HCEC 1CT (cell line): Measurements from ENCODE around the gene SHROOM3.
A peak's percentile ranks its signal among the peaks of the same experiment; 100 is the strongest.

Experiments
- DNase-seq: peaks from one replicate; pipeline ENCODE4 v3.0.0-alpha.2; 2017

The SHROOM3 gene

GRCh38 chr4:76757418-76757939, 322.4 kb downstream of the SHROOM3 start:
- no peak for DNase-seq

- peak; percentile 63 for DNase-seq
Measured at GRCh38 chr4:76758290-76758882, 323.4 kb downstream of the SHROOM3 start.

- DNase-seq: no peak
Measured at GRCh38 chr4:76758996-76759395, 324.0 kb downstream of the SHROOM3 start.

- no peak for DNase-seq
Measured at GRCh38 chr4:76760193-76760592, 325.2 kb downstream of the SHROOM3 start.

DNA sequence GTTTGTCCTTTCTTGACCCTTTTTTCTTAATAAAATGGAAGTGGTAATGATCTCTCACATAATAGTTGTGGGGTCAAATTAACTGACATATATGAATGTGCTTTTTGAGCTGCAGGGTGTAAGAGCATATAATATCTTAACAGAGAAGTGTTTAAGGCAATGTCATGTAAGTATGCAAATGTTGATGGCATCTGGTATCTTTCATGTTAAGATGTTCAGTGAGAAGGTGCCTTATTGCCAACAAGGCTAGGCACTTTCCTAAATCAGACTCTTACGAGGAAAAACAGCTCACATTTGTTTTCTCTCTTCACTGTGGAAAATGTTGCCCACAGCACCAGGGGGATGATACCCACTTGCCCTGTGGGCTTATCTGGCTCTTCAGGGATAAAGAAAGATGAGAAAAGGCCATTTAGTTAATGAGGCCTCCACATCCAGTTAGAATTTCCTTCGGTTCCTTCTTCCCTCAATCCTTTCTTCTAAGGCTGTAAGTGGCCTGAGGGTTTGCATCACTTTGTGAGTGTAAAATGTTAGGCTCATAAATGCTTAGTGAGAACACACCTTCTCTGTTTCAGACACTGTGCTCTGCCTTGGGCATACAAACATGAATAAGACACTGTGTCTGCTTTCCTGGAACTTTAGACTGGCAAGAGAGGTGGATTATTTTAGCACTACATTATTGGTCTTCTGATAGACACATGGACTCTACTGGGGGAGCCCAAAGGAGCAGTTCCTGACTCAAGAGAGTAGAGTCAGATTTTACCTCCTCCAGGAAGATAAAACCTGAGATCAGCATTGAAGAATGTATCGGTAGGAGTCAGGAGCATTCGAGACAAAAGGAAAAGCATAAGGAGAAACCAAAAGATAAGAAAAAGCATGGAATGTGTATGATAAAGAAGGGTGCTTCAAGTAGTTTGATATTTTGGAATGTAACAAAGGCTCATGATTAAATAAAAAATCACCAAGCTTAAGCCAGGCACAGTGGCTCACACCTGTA, 327.4 kb downstream of the SHROOM3 start:
- DNase-seq: no peak

DNA sequence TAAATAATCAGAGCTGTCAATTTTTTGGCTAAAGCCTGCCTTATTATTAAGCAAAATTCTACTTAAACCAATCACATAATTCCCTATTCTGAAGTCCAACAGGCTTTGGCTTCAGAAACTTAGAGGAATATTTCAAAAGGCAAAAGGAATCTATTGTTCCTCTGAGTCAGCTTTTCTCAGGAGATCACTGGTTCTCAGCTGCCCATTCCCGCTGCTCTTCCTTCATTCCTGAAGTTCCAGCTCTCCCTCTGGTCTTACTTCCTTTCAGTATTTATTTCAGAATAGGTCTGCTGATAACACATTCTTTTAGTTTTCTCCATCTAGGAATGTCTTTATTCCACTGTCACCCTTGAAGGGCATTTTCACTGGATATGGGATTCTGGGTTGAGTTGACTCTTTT, 329.2 kb downstream of the SHROOM3 start:
- peak; percentile 55 for DNase-seq

DNA sequence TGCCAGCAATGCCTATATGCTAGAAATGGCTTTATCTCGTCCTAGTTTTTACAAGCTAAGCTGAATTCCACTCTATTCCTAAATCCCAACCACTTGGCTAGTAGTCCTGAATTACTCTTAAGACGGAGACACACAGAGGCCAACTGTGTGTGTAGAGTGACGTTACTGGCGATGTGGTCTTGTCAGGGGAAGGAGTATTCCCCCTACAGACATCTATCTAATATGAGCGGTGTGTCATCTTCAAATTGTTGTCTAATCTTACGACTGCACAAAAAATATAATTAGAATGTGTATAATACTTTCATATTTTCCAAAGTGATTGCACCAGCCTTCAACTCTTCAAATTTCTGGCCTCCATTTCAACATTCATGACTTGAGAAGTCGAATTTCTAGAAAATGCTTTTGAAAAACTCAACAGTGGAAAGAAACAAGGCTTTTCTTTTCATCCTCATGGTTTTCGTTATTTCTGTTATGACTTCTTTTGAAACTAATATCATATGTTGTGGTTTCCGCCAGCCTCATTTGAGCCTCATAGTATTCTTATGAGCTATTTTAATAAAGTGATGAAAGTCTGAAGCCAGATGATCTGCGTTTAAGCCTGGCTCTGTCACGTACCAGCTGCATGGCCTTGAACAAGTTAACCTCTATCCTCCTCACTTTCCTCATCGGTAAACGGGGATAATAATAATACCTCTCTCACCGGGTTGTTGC, 330.6 kb downstream of the SHROOM3 start:
- DNase-seq: no peak

DNA sequence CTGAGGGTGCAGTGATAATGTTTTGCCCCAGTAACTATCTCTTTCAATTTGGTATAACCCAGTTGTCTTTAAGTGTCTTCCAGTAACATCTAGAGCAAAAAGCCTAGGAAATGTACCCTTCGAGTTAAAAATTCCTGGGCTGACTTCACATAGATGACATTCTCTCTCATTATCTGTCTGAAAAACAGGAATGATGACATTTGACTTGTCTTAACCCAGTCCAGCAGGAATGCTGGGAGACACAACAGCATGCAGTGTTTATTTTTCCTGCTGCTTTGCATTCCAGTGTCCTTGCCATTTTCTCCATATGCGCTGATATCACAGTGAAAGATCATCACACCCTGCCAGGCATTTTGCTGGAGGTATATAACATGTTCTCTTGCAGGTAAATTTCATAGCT, 333.0 kb downstream of the SHROOM3 start:
- no peak for DNase-seq

GRCh38 chr4:76772498-76773106, 337.6 kb downstream of the SHROOM3 start:
- peak; percentile 48 for DNase-seq

GRCh38 chr4:76773766-76774165, 338.7 kb downstream of the SHROOM3 start:
- no peak for DNase-seq

- DNase-seq: no peak
Measured at GRCh38 chr4:76779740-76780459, 344.9 kb downstream of the SHROOM3 start.

GRCh38 chr4:76780781-76781697, 346.0 kb downstream of the SHROOM3 start:
- no peak for DNase-seq

GRCh38 chr4:76781698-76782595, 346.9 kb downstream of the SHROOM3 start:
- peak; percentile 90 for DNase-seq

GRCh38 chr4:76782837-76783236, 347.8 kb downstream of the SHROOM3 start:
- peak; percentile 56 for DNase-seq

DNA sequence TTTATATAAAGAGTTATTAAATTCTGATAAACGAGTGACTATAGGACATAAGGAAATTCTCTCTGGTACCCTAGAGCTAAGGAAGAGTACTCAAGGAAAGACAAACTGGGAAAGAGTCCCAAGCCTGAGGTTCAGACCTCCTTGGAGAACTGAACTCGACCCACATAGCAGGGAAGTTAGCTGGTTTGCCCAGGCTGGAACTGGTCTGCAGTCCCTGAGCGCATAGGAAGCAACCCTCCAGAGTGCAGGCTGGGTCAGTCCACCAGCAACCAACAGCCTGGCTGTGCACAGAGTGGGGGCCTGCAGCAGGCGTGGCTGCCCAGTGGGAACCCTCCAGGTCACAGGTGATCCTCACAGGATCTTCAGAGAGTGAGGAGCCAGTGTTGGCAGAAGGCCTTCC, 348.8 kb downstream of the SHROOM3 start:
- DNase-seq: no peak

- no peak for DNase-seq
Measured at GRCh38 chr4:76784237-76784636, 349.2 kb downstream of the SHROOM3 start.

GRCh38 chr4:76787898-76788297, 352.9 kb downstream of the SHROOM3 start:
- no peak for DNase-seq

DNA sequence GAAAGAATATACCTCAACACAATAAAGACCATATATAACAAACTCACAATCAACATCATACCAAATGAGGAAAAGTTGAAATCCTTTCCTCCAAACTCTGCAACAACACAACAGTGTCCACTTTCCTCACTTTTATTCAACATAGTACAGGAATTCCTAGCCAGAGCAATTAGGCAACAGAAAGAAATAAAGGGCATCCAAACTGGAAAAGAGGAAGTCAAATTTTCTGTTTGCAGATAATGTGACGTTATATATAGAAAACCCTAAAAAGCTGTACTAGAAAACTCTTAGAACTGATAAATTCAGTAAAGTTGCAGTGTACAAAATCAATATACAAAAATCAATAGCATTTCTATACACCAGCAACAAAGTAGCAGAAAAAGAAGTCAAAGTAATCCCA, 355.3 kb downstream of the SHROOM3 start:
- no peak for DNase-seq

DNA sequence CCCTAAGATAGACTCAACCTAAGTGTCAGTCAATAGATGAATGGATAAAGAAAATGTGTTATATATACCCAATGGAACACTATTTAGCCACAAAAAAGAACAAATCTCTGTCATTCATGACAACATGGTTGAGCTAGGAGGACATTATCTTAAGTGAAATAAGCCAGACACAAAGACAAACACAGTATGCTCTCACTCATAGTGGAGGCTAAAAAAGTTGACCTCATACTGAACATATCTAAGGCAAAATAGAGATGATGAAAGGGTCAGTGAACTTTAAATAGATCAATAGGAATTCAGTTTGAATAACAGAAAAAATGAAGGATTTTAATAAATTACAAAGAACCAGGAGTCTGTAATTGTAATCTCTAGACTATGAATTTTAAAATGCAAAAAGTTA, 356.4 kb downstream of the SHROOM3 start:
- DNase-seq: no peak

GRCh38 chr4:76792418-76792817, 357.4 kb downstream of the SHROOM3 start:
- DNase-seq: no peak
